Measurements from ENCODE around the gene NUDT6. TPM values are rescaled to one million over a fixed set of nuclear protein-coding genes. Genes with fewer than 3 reads are reported as not detected.
"Not testable (repeated sequence)": the region's sequence is repeated elsewhere in the genome, so short reads cannot be mapped to it uniquely, and the experiment has no call there.

Gene NUDT6
- total RNA-seq, 1 donor from 2014 or later = 5.1 TPM

GRCh38 chr4:122876456-122876855 is 45.9 kb downstream of the NUDT6 start:
- DNase-seq (ENCODE audit: low read depth, low spot score) = no peak

- no peak for DNase-seq (ENCODE audit: low read depth, low spot score)
Observed at GRCh38 chr4:122875949-122876348, 46.4 kb downstream of the NUDT6 start.

GRCh38 chr4:122873821-122874593 is 48.4 kb downstream of the NUDT6 start:
- DNase-seq (ENCODE audit: low read depth, low spot score) = no peak

- no peak for DNase-seq (ENCODE audit: low read depth, low spot score)
Observed at GRCh38 chr4:122873146-122873545, 49.3 kb downstream of the NUDT6 start.

- not testable (repeated sequence) for DNase-seq (ENCODE audit: low read depth, low spot score)
Observed at GRCh38 chr4:122868235-122868634, 54.2 kb downstream of the NUDT6 start.

- DNase-seq (ENCODE audit: low read depth, low spot score) = no peak
Observed at GRCh38 chr4:122865425-122865824, 57.0 kb downstream of the NUDT6 start.

GRCh38 chr4:122863639-122864038 is 58.8 kb downstream of the NUDT6 start:
- no peak for DNase-seq (ENCODE audit: low read depth, low spot score)

- DNase-seq (ENCODE audit: low read depth, low spot score) = no peak
Observed at GRCh38 chr4:122861172-122861943, 61.0 kb downstream of the NUDT6 start.

GRCh38 chr4:122858705-122859104 is 63.7 kb downstream of the NUDT6 start:
- no peak for DNase-seq (ENCODE audit: low read depth, low spot score)

- no peak for DNase-seq (ENCODE audit: low read depth, low spot score)
Observed at GRCh38 chr4:122857160-122857559, 65.2 kb downstream of the NUDT6 start.

- peak; percentile 17 for DNase-seq (ENCODE audit: low read depth, low spot score)
Observed at GRCh38 chr4:122855353-122855890, 67.0 kb downstream of the NUDT6 start.

GRCh38 chr4:122854447-122855352 is 67.7 kb downstream of the NUDT6 start:
- no peak for DNase-seq (ENCODE audit: low read depth, low spot score)

GRCh38 chr4:122851568-122851967 is 70.8 kb downstream of the NUDT6 start:
- no peak for DNase-seq (ENCODE audit: low read depth, low spot score)

- not testable (repeated sequence) for DNase-seq (ENCODE audit: low read depth, low spot score)
Observed at GRCh38 chr4:122849789-122850188, 72.6 kb downstream of the NUDT6 start.

- no peak for DNase-seq (ENCODE audit: low read depth, low spot score)
Observed at GRCh38 chr4:122847931-122848330, 74.5 kb downstream of the NUDT6 start.

- DNase-seq (ENCODE audit: low read depth, low spot score) = no peak
Observed at GRCh38 chr4:122845760-122846159, 76.6 kb downstream of the NUDT6 start.

GRCh38 chr4:122845066-122845465 is 77.3 kb downstream of the NUDT6 start:
- DNase-seq (ENCODE audit: low read depth, low spot score) = no peak

GRCh38 chr4:122844391-122844790 is 78.0 kb downstream of the NUDT6 start:
- DNase-seq (ENCODE audit: low read depth, low spot score) = not testable (repeated sequence)

GRCh38 chr4:122842984-122843531 is 79.3 kb downstream of the NUDT6 start:
- DNase-seq (ENCODE audit: low read depth, low spot score) = no peak
